ENCODE data around the gene OGFOD3. TPM values are rescaled to one million over a fixed set of nuclear protein-coding genes. Genes with fewer than 3 reads are reported as not detected.

The OGFOD3 gene
- total and polyA plus RNA-seq, 2 experiments from 2014 or later: 25.7 to 30.5 TPM

DNA sequence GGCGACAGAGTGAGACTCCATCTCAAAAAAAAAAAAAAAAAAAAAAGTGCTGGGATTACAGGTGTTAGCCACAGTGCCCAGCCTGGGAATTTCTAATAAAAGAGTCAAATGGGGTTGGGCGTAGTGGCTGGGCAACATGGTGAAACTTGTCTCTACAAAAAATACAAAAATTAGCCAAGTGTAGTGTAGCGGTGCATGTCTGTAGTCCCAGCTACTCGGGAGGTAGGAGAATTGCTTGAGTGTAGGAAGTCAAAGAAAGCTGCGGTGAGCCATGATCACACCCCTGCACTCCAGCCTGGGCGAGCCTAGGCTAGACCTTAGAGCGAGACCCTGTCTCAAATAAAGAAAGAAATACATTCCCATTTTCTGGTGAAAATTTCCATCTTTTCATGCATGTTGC lies 49.2 kb downstream of the OGFOD3 start:
- H3K36me3 ChIP-seq (replicated peaks; ENCODE audit: insufficient read depth, low read depth): no peaks in the 10 kb centered on the region
- TF ChIP-seq EZH2 (IDR thresholded peaks at IDR 0.05; ENCODE audit: borderline replicate concordance): no peak
- TF ChIP-seq EZH2phosphoT487 (IDR thresholded peaks at IDR 0.05; ENCODE audit: low read depth, severe bottlenecking, unreplicated experiment): no peak
- TF ChIP-seq, protein P1, sequence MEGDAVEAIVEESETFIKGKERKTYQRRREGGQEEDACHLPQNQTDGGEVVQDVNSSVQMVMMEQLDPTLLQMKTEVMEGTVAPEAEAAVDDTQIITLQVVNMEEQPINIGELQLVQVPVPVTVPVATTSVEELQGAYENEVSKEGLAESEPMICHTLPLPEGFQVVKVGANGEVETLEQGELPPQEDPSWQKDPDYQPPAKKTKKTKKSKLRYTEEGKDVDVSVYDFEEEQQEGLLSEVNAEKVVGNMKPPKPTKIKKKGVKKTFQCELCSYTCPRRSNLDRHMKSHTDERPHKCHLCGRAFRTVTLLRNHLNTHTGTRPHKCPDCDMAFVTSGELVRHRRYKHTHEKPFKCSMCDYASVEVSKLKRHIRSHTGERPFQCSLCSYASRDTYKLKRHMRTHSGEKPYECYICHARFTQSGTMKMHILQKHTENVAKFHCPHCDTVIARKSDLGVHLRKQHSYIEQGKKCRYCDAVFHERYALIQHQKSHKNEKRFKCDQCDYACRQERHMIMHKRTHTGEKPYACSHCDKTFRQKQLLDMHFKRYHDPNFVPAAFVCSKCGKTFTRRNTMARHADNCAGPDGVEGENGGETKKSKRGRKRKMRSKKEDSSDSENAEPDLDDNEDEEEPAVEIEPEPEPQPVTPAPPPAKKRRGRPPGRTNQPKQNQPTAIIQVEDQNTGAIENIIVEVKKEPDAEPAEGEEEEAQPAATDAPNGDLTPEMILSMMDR (IDR thresholded peaks at IDR 0.05; ENCODE audit: poor library complexity): no peak
- DNase-seq (ENCODE audit: low spot score): no peak
- no peak overlapping the region for H3K4me2 ChIP-seq
- H3K27ac ChIP-seq: no peak overlapping the region
- H4K20me1 ChIP-seq (ENCODE audit: insufficient read depth, poor library complexity, severe bottlenecking): no peaks in the 10 kb centered on the region
- no peak overlapping the region for H2AFZ ChIP-seq
- H3K4me1 ChIP-seq (ENCODE audit: insufficient read depth): peaks cover 9% of the 10 kb centered on the region
- H3K79me2 ChIP-seq: no peaks in the 10 kb centered on the region
- peaks cover 37% of the 10 kb centered on the region for H3K27me3 ChIP-seq
- no peak overlapping the region for H3K4me3 ChIP-seq
- WGBS (ENCODE audit: low lambda C conversion rate, missing lambda C conversion rate): 96% methylated on average over 7 of the region's 7 CpGs
- no peaks in the 10 kb centered on the region for H3K9me2 ChIP-seq (replicated peaks; ENCODE audit: insufficient read depth)
- H3K9me3 ChIP-seq (ENCODE audit: low read depth): no peaks in the 10 kb centered on the region

DNA sequence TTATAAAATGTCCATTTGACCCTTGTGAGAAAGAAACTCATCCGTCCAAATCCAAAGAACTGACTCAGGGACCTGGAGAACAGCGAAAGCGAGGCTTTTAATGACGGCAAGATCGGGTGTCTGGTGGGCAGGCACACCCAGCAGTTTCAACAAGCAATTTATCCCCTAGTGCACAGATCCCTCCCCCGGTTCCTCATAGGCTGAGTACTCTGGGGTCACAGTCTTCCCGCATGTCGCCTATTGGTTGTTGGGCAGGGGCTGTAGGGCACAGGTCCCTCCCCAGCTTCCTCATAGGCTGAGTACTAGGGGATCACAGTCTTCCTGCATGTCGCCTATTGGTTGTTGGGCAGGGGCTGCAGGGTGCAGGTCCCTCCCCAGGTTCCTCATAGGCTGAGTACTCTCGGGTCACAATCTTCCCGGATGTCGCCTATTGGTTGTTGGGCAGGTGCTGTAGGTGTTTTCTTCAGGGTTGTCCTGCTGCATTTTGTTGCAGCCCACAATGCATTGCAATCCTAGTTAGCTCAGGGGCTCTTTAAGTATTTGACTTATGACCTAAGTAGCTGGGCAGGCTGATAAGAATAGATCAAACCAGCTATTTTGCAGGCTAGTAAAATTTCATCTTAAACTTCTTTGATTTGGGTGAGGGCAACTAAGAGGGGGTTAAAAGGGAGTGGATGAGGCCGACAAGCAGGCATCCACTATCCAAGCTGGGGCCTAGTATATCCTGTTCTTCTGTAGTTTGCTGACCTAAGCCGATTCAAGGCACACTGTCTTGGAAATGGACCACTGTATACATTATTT lies 50.5 kb downstream of the OGFOD3 start:
- WGBS (ENCODE audit: low lambda C conversion rate, missing lambda C conversion rate): 86% methylated on average over 14 of the region's 14 CpGs
- H3K79me2 ChIP-seq: no peaks in the 10 kb centered on the region
- no peaks in the 10 kb centered on the region for H3K9me3 ChIP-seq (ENCODE audit: low read depth)
- no peaks in the 10 kb centered on the region for H3K9me2 ChIP-seq (replicated peaks; ENCODE audit: insufficient read depth)
- H4K20me1 ChIP-seq (ENCODE audit: insufficient read depth, poor library complexity, severe bottlenecking): no peaks in the 10 kb centered on the region
- DNase-seq (ENCODE audit: low spot score): no peak
- H3K4me2 ChIP-seq: no peak overlapping the region
- peaks cover 9% of the 10 kb centered on the region for H3K4me1 ChIP-seq (ENCODE audit: insufficient read depth)
- no peak for TF ChIP-seq EZH2 (IDR thresholded peaks at IDR 0.05; ENCODE audit: borderline replicate concordance)
- TF ChIP-seq, protein P1 (IDR thresholded peaks at IDR 0.05; ENCODE audit: poor library complexity): no peak
- no peak for TF ChIP-seq EZH2phosphoT487 (IDR thresholded peaks at IDR 0.05; ENCODE audit: low read depth, severe bottlenecking, unreplicated experiment)
- H2AFZ ChIP-seq: no peak overlapping the region
- H3K27ac ChIP-seq: no peak overlapping the region
- no peak overlapping the region for H3K4me3 ChIP-seq
- no peaks in the 10 kb centered on the region for H3K36me3 ChIP-seq (replicated peaks; ENCODE audit: insufficient read depth, low read depth)
- H3K27me3 ChIP-seq: peaks cover 30% of the 10 kb centered on the region

DNA sequence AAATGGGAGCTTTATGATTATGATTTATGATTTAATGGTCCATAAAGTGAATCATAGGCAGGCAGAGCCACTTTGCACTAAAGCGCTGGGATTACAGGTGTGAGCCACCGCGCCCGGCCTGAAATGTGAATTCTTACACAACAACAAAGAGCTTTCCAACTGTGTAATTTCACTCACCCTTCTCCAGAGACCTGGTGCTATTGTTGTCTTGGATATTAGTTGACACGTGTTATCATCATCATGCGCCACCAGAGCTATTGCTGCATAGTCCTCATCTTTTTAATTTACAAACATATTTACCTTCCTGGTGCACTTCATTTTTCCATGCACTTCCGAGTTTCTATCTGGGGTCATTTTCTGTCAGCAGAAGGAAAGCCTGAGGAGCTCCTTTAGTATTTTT lies 51.6 kb downstream of the OGFOD3 start:
- no peak for DNase-seq (ENCODE audit: low spot score)
- Histone ChIP-seq H4K20me1 (ENCODE audit: insufficient read depth, poor library complexity, severe bottlenecking) (no peaks in the 10 kb centered on the region), H3K4me2 (no peak overlapping the region), H3K9me3 (ENCODE audit: low read depth) (no peaks in the 10 kb centered on the region), H3K27me3 (peaks cover 18% of the 10 kb centered on the region), H3K4me3 (no peak overlapping the region), H3K36me3 (replicated peaks; ENCODE audit: insufficient read depth, low read depth) (no peaks in the 10 kb centered on the region), H2AFZ (no peak overlapping the region), H3K79me2 (no peaks in the 10 kb centered on the region), H3K27ac (no peak overlapping the region), H3K4me1 (ENCODE audit: insufficient read depth) (peaks cover 9% of the 10 kb centered on the region), H3K9me2 (replicated peaks; ENCODE audit: insufficient read depth) (no peaks in the 10 kb centered on the region)
- TF ChIP-seq EZH2phosphoT487 (IDR thresholded peaks at IDR 0.05; ENCODE audit: low read depth, severe bottlenecking, unreplicated experiment): no peak
- TF ChIP-seq, protein P1 (IDR thresholded peaks at IDR 0.05; ENCODE audit: poor library complexity): no peak
- 77% methylated on average over 7 of the region's 7 CpGs for WGBS (ENCODE audit: low lambda C conversion rate, missing lambda C conversion rate)

Measured in hepatocyte (in vitro differentiated cells).